ENCODE measurements around the gene MDH2.

- TF ChIP-seq GATA3 (IDR thresholded peaks at IDR 0.05; ENCODE audit: low read depth, low read length) = no peak
- TF ChIP-seq GATA2 (IDR thresholded peaks at IDR 0.05; ENCODE audit: low read depth, low read length) = no peak
These were observed 47.3 kb upstream of the MDH2 start for GRCh38 chr7:76000566-76000965.
